ENCODE results near the gene P3H2.
"Not testable (repeated sequence)": the region's sequence is repeated elsewhere in the genome, so short reads cannot be mapped to it uniquely, and the experiment has no call there.

Gene P3H2

DNA sequence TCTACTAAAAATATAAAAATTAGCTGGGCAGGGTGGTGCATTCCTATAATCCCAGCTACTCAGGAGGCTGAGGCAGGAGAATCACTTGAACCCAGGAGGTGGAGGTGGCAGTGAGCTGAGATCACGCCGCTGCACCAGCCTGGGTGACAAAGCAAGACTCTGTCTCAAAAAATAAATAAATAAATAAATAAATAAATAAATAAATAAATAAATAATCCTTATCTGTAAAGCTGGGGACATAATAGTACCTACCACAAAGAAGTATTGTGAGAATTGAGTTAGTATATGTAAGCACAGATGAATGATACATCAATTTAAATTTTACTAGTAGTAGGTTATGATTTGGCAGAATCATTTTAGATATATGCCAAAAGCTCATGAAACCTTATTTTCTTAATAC is 41.5 kb downstream of the P3H2 start:
- not testable (repeated sequence) for DNase-seq

GRCh38 chr3:190077395-190078045 is 43.2 kb downstream of the P3H2 start:
- DNase-seq: no peak

- no peak for DNase-seq
These were observed 43.9 kb downstream of the P3H2 start for GRCh38 chr3:190076601-190077394.

DNA sequence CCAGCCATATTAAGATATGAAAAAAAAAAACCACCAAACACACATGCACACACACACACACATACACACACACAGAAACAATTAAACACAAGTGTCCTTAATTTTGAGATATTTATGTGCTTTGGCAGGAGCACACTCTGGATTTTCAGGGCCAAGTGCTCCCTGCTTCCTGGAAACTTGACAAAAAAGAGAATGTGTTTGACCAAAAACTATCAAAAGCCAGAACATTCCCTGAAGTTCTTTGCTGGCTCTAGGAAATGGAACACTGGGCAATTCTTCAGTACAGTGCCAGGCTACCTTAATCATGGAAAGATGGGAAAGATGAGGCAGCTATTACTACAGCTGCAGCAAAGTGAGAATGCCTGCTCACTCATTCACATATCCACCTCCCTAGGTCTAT is 44.6 kb downstream of the P3H2 start:
- DNase-seq: no peak

GRCh38 chr3:190074817-190075216 is 45.9 kb downstream of the P3H2 start:
- DNase-seq: no peak

DNA sequence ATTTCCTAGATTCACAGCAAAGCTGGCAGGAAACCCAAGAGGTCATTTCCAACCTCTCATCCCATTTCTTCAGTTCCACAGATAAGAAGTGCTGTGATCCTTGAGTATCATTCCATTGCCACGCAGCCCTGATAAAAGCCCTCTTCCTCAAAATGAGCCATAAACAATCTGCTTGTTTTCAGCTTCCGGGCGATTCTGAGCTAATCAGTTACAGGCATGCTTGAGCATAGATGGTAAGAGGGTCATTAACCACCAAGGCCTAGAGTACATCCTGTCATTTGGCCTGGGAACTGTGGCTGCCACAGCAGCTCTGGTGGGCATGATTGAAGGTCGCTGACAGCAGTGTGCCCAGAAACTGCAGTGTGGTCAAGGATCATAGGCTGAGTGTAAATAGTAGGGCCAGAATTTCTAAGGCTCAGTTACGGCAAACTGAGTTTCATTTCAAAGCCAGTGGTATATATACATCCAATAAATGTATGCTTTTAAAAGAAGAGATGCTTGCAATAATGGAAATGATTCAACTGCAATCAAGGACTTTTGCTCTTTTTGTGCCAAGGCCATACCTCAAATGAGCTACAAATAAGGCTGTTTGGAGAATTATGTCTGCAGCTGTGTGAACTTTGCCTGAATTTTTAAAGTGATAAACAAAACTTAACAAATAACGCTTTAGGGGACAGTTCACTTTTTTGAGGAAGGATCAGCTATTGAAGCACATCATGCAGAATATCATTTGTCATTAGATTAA is 47.3 kb downstream of the P3H2 start:
- no peak for DNase-seq

DNA sequence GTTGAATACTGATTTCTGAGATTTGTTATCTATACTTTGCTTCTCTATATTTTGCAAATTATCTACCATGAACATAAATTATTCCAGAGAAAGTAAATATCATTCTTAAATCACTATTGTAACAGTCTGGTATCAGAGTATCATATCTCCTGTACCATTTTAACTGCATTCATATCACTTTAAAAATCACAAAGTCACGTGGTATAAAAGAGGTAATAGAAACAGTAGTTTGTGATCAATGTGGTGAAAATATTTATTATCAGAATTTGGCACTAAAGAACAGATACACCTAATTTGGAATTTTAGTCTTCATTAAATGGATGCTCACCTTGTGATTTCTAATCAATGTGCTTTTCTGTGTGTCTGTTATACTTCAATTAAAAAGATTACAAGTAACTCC is 47.8 kb downstream of the P3H2 start:
- no peak for DNase-seq

GRCh38 chr3:190071921-190072320 is 48.8 kb downstream of the P3H2 start:
- not testable (repeated sequence) for DNase-seq

DNA sequence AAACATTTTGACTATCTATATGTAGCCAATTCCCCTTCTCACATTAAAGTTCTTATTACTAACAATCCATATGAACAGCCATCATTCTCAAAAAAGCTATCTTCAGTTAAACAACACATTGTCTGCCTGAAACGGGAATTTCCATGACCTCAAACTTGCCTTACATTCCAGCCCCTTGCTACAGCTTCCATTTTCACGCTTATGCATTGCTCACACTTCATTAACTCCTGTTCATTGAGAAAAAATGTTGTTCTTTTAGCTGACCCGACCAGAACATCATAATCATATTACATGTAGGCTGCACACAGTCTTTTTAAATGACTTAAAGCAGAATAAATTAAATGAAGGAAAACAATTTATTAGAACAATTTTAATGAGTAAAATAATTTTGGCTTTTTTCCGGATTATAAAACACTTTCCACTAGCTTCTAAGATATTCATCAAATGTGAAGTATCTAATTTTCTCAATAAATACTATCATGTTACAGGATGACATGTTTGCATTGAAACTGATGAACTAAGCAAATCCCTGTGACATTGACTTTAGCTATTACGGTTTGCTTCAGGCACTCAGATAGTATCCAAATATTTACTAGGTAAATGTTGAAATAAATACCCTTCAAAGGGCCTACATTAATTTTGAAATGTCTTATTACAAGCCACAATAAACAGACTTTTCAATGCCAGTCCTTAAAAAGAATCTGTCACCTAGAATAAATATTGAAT is 49.9 kb downstream of the P3H2 start:
- DNase-seq: no peak

- DNase-seq: no peak
These were observed 55.5 kb downstream of the P3H2 start for GRCh38 chr3:190065204-190065603.

- no peak for DNase-seq
These were observed 56.0 kb downstream of the P3H2 start for GRCh38 chr3:190064659-190065058.

DNA sequence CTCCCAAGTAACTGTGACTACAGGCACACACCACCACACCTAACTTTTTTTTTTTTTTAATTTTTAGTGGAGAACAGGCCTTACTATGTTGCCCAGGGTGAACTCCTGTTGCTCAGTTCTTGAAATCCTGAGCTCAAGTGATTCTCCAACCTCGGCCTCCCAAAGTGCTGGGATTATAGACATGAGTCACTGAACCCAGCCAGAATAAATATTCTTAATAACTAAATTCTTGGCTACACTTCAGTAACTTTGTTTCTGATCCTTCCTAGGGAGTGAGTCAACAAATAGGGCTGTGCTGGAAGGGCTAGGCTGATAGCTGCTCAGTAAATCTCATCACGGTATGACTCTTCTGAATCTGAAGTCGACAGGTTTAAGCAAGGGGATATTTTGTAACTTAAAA is 56.6 kb downstream of the P3H2 start:
- DNase-seq: no peak

- no peak for DNase-seq
These were observed 57.2 kb downstream of the P3H2 start for GRCh38 chr3:190063490-190063889.

- no peak for DNase-seq
These were observed 60.4 kb downstream of the P3H2 start for GRCh38 chr3:190060192-190060775.

DNA sequence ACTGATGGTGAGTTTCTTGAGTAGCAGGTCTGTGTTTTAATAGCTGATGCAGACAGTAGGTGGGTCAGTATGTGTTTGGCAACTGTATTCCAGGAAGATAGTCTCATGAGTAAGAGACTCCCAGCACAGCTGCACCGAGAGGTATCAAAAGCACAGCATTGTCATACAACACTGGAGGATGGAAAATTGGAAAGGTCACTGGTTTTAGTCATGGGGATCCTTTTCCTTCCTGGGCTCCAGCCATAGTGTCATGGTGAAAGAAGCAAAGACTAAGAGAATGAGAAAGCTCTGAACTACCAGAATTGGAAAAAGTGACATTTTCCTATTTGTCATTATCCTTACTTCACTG is 61.5 kb downstream of the P3H2 start:
- no peak for DNase-seq

GRCh38 chr3:190058521-190059241 is 62.0 kb downstream of the P3H2 start:
- no peak for DNase-seq

DNA sequence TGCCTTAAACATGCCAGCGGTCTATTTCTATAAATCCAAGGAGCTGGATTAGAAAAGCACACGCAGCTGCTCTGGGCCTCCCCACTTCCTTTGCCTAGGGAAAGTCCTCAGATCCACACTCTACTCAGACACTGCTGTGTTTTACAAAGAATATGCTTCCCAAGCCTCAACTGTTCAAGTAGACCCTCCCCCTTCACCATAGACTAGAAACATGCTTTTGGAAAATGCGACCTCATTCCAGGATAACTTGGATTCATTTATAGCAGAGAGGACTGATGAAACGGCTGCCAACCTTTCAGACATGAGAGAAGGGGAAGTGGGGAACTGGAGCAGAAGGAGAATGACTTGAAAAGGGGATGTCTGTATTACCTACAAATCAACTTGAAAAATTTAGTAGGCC is 64.0 kb downstream of the P3H2 start:
- no peak for DNase-seq

DNA sequence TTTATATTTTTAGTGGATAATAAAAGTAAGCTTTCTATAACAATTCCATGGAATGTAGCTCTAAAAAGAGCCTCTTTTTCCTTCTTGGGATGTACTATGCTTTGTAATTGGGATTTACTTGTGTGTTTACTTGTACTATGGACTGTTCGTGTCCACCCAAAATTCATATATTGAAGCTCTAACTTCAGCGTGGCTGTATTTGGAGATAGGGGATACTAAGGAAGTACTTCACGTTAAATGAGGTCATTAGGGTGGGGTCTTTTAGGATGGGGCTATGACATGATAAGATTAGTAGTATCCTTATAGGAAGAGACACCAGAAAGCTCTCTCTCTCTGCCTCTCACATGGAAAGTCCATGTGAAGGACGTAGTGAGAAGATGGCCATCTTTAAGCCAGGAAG is 64.9 kb downstream of the P3H2 start:
- DNase-seq: no peak

DNA sequence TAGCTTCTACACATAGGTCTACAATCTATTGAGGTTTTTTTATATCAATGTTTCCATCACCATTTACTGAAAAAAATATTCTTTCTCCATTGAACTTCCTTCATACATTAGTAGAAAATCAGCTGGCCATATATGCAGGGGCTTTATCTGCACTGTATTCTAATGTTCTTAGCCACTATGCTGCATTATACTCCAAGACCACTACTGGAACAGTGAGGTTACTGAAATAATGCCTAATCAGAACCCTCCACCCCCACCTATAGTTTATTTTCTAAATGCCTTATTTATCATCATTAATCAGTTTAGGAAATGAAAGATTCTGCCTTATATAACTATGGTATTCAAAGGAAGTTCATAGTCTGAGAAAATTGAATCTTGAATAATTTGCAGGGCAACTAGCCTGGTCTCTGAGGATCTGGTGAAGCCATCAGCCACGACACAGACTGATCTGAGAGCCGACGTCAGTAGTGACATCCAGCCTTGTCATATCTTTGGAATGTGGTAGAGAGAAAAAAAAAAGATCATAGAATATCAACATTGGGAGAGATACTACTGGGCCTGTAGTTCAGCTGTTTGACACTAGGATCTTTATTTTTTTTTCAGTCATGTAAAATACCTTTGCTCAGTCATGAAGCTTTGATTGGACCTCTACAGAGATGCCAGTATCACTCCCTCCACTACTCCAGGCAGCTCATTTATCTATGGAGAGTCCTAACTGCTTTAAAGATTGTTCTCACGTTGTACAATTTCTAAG is 66.6 kb downstream of the P3H2 start:
- no peak for DNase-seq

DNA sequence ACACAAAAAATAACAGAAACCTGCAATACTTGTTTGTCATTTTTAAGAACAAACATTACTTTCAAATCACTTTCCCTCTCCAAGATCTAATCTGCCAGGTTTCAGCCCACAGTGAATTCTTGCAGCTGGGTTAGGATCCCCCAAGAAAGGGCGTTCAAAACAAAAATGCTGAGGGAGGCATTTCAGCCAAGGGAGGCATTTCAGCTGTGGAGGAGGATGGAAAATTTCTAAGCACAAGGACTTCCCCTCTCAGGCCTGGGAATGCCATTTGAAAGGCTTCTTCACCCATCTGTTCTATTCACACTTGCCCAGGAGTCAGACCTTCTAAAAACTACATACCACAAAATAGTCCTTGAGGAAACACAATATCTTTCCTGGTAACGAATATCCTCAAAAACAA is 69.1 kb downstream of the P3H2 start:
- no peak for DNase-seq

GRCh38 chr3:190048932-190049441 is 71.7 kb downstream of the P3H2 start:
- no peak for DNase-seq
